HG03354 (cell line): ENCODE measurements around the gene TMEM101.
"Not testable (repeated sequence)": the region's sequence is repeated elsewhere in the genome, so short reads cannot be mapped to it uniquely, and the experiment has no call there.

Source experiments
- ATAC-seq: cut with Tn5 transposase; IDR thresholded peaks from one replicate; pipeline ENCODE4 v1.9.1; 2021; ENCODE audit warnings: mild to moderate bottlenecking; ENCODE audit not compliant: unreplicated experiment, poor library complexity, severe bottlenecking

TMEM101 gene

GRCh38 chr17:44014437-44015172, at the start of gene TMEM101:
Gene TMEM101 (minus strand): TSS chr17:44014963. CDS start chr17:44014952, 11 bp downstream.
- peak; percentile 87 for ATAC-seq

GRCh38 chr17:44063704-44064639, 49.2 kb upstream of the TMEM101 start:
- no peak for ATAC-seq

- ATAC-seq: no peak
Measured at GRCh38 chr17:44062871-44063270, 48.1 kb upstream of the TMEM101 start.

- no peak for ATAC-seq
Measured at GRCh38 chr17:44061446-44061845, 46.7 kb upstream of the TMEM101 start.

- no peak for ATAC-seq
Measured at GRCh38 chr17:44059101-44059892, 44.5 kb upstream of the TMEM101 start.

- no peak for ATAC-seq
Measured at GRCh38 chr17:44053125-44053872, 38.5 kb upstream of the TMEM101 start.

- ATAC-seq: no peak
Measured at GRCh38 chr17:44049294-44050060, 34.7 kb upstream of the TMEM101 start.

GRCh38 chr17:44046893-44047292, 32.1 kb upstream of the TMEM101 start:
- not testable (repeated sequence) for ATAC-seq

GRCh38 chr17:44045486-44045885, 30.7 kb upstream of the TMEM101 start:
- no peak for ATAC-seq

GRCh38 chr17:44044071-44044470, 29.3 kb upstream of the TMEM101 start:
- ATAC-seq: no peak

- ATAC-seq: no peak
Measured at GRCh38 chr17:44043272-44043696, 28.5 kb upstream of the TMEM101 start.

- ATAC-seq: no peak
Measured at GRCh38 chr17:44039829-44040635, 25.3 kb upstream of the TMEM101 start.

- ATAC-seq: no peak
Measured at GRCh38 chr17:44038604-44039011, 23.8 kb upstream of the TMEM101 start.

GRCh38 chr17:44037471-44037870, 22.7 kb upstream of the TMEM101 start:
- ATAC-seq: no peak

GRCh38 chr17:44034688-44035087, 19.9 kb upstream of the TMEM101 start:
- ATAC-seq: not testable (repeated sequence)

GRCh38 chr17:44033861-44034408, 19.2 kb upstream of the TMEM101 start:
- ATAC-seq: no peak

GRCh38 chr17:44030482-44030881, 15.7 kb upstream of the TMEM101 start:
- ATAC-seq: no peak
